SK-N-SH (cell line): ENCODE data around the gene PPP5C. TPM values are rescaled to one million over a fixed set of nuclear protein-coding genes. Genes with fewer than 3 reads are reported as not detected.
A peak's percentile ranks its signal among the peaks of the same experiment; 100 is the strongest.

Experiments used
- CTCF ChIA-PET: fragments of 300-600, 350-600 bp; formaldehyde crosslinking; extraction: SDS; loops from one replicate; lab custom pipeline; 2021; lab: Yijun Ruan, JAX
- POLR2A ChIA-PET: fragments of 350-600 bp; sonication (Branson Sonifier 250); formaldehyde crosslinking; extraction: SDS; loops from one replicate; lab custom pipeline; 2020; ENCODE audit warnings: antibody characterized with exemption, inconsistent platforms; lab: Yijun Ruan, JAX
- DNase-seq: peaks from one replicate; pipeline ENCODE4 v3.0.0; 2012
- H2AFZ ChIP-seq: fragments of 200-600 bp; sonication (generic); 2 replicates; pipeline ENCODE4 v1.8.1; 2016; ENCODE audit warnings: antibody characterized with exemption, mild to moderate bottlenecking, low read depth
- H3F3A ChIP-seq: fragments of 200-600 bp; sonication (generic); replicated peaks from 2 replicates; pipeline ENCODE3; 2016; ENCODE audit warnings: antibody characterized with exemption, mild to moderate bottlenecking; ENCODE audit not compliant: insufficient read depth
- H3K27ac ChIP-seq, 2 experiments: fragments of 200-500 bp in 1 of 2; fragments of 200-600 bp in 1 of 2; sonication (Bioruptor generic) in 1 of 2; sonication (generic), shearing (Covaris generic) in 1 of 2; 2 replicates each; pipeline versions ENCODE4 v1.5.1 to v1.6.1; 2014 to 2016; ENCODE audit warnings: low read depth in 2 of 2, inconsistent platforms in 1 of 2, low read length in 1 of 2, mild to moderate bottlenecking in 1 of 2, mixed read lengths in 1 of 2
- H3K27me3 ChIP-seq: fragments of 200-600 bp; sonication (generic), shearing (Covaris generic); 2 replicates; pipeline ENCODE4 v1.6.1; 2016; ENCODE audit warnings: mixed run types; ENCODE audit not compliant: insufficient read depth
- H3K36me3 ChIP-seq, 2 experiments: fragments of 200-500 bp in 1 of 2; fragments of 200-600 bp in 1 of 2; sonication (Bioruptor generic) in 1 of 2; sonication (generic) in 1 of 2; replicated peaks in 1 of 2; 2 replicates each; pipeline versions ENCODE3 to v1.5.1; 2014 to 2016; ENCODE audit warnings: low read length in 1 of 2, mild to moderate bottlenecking in 1 of 2; ENCODE audit not compliant: insufficient read depth in 2 of 2, control insufficient read depth in 1 of 2
- H3K4me1 ChIP-seq, 2 experiments: fragments of 200-500 bp in 1 of 2; fragments of 200-600 bp in 1 of 2; sonication (Bioruptor generic) in 1 of 2; sonication (generic), shearing (Covaris generic) in 1 of 2; 2 replicates each; pipeline versions ENCODE4 v1.5.1 to v1.6.1; 2014 to 2016; ENCODE audit warnings: low read depth in 1 of 2, low read length in 1 of 2, mixed run types in 1 of 2; ENCODE audit not compliant: insufficient read depth in 2 of 2, control insufficient read depth in 1 of 2
- H3K4me2 ChIP-seq: fragments of 200-600 bp; sonication (generic), shearing (Covaris generic); 2 replicates; pipeline ENCODE4 v1.6.1; 2017; ENCODE audit warnings: mixed run types
- H3K4me3 ChIP-seq, 2 experiments: fragments of 200-500 bp in 1 of 2; fragments of 200-600 bp in 1 of 2; sonication (Bioruptor generic) in 1 of 2; sonication (generic), shearing (Covaris generic) in 1 of 2; 2 replicates each; pipeline versions ENCODE4 v1.5.1 to v1.8.1; 2014 to 2016; ENCODE audit warnings: low read depth in 2 of 2, inconsistent platforms in 1 of 2, low read length in 1 of 2, mild to moderate bottlenecking in 1 of 2, mixed read lengths in 1 of 2, moderate library complexity in 1 of 2
- H3K79me2 ChIP-seq: fragments of 200-600 bp; sonication (generic); 2 replicates; pipeline ENCODE4 v1.8.1; 2017; ENCODE audit warnings: mild to moderate bottlenecking; ENCODE audit not compliant: insufficient read depth
- H3K9ac ChIP-seq: fragments of 200-600 bp; sonication (generic); 2 replicates; pipeline ENCODE4 v1.6.1; 2017; ENCODE audit warnings: mixed run types
- H3K9me2 ChIP-seq: fragments of 200-600 bp; sonication (generic); 2 replicates; pipeline ENCODE4 v1.6.1; 2017; ENCODE audit warnings: mixed run types
- H3K9me3 ChIP-seq: fragments of 200-600 bp; sonication (generic); 2 replicates; pipeline ENCODE4 v1.6.1; 2017; ENCODE audit warnings: mixed run types, mild to moderate bottlenecking, moderate library complexity
- H4K20me1 ChIP-seq: fragments of 200-600 bp; sonication (generic); 2 replicates; pipeline ENCODE4 v1.6.1; 2017; ENCODE audit warnings: mild to moderate bottlenecking, mixed run types; ENCODE audit not compliant: insufficient read depth
- ELF1 ChIP-seq: IDR thresholded peaks from 2 replicates; pipeline ENCODE4 v1.4.0; 2012
- EZH2phosphoT487 ChIP-seq: fragments of 200-600 bp; sonication (generic); IDR thresholded peaks from 2 replicates; pipeline ENCODE4 v1.6.1; 2017; ENCODE audit warnings: low read depth, mixed run types, mild to moderate bottlenecking, antibody characterized with exemption, moderate library complexity, borderline replicate concordance
- FOXM1 ChIP-seq: IDR thresholded peaks from 2 replicates; pipeline ENCODE4 v1.4.0; 2012; ENCODE audit warnings: low read depth, mild to moderate bottlenecking
- IRF3 ChIP-seq: fragments of 150-350 bp; IDR thresholded peaks from 2 replicates; pipeline ENCODE4 v1.6.1; 2016; ENCODE audit warnings: mild to moderate bottlenecking, low read depth, low read length
- MXI1 ChIP-seq: IDR thresholded peaks from 2 replicates; pipeline ENCODE4 v1.6.1; 2012; ENCODE audit warnings: mild to moderate bottlenecking, low read depth, low read length, improper control_type of control experiment
- POLR2AphosphoS5 ChIP-seq: IDR thresholded peaks from 2 replicates; pipeline ENCODE4 v1.6.1; 2012; ENCODE audit warnings: low read depth, low read length
- RAD21 ChIP-seq: IDR thresholded peaks from 2 replicates; pipeline ENCODE4 v1.6.1; 2012; ENCODE audit warnings: mild to moderate bottlenecking, low read length
- RCOR1 ChIP-seq: fragments of 150-350 bp; IDR thresholded peaks from 2 replicates; pipeline ENCODE4 v1.6.1; 2017; ENCODE audit warnings: antibody characterized with exemption, low read length
- SIN3A ChIP-seq: IDR thresholded peaks from 2 replicates; pipeline ENCODE4 v1.6.1; 2012; ENCODE audit warnings: low read depth, mild to moderate bottlenecking, low read length, moderate library complexity, borderline replicate concordance
- SMC3 ChIP-seq: IDR thresholded peaks from 2 replicates; pipeline ENCODE4 v1.6.1; 2012; ENCODE audit warnings: low read depth, low read length, improper control_type of control experiment
- TAF1 ChIP-seq: IDR thresholded peaks from 2 replicates; pipeline ENCODE4 v1.6.1; 2012; ENCODE audit warnings: low read depth, mild to moderate bottlenecking, low read length, moderate library complexity, borderline replicate concordance
- TCF12 ChIP-seq: IDR thresholded peaks from 2 replicates; pipeline ENCODE4 v1.4.0; 2012
- TEAD4 ChIP-seq: IDR thresholded peaks from 2 replicates; pipeline ENCODE4 v1.4.0; 2012; ENCODE audit warnings: mild to moderate bottlenecking, borderline replicate concordance; ENCODE audit not compliant: insufficient read depth
- ZBTB33 ChIP-seq: IDR thresholded peaks from 2 replicates; pipeline ENCODE4 v1.4.0; 2012; ENCODE audit warnings: low read depth, borderline replicate concordance
- WGBS: methylation state at CpG from one replicate; pipeline ENCODE4 v1.1.6; 2017; ENCODE audit warnings: low lambda C conversion rate; 5-methylcytosine and 5-hydroxymethylcytosine counted together
- polyA plus RNA-seq, 3 experiments: library from polyadenylated mRNA; depleted of rRNA; stranded (reverse); fragments of >200 nt; gene quantifications; 2 replicates each; pipeline ENCODE4 v1.2.3, GENCODE V29; 2012
- TF ChIP-seq, protein P1 (sequence below): fragments of 150-350 bp; IDR thresholded peaks from 2 replicates; pipeline ENCODE4 v1.6.1; 2017; ENCODE audit warnings: antibody characterized with exemption, low read length, low read depth, borderline replicate concordance
- TF ChIP-seq, protein P2 (sequence below): IDR thresholded peaks from 2 replicates; pipeline ENCODE4; 2012

PPP5C gene
- polyA plus RNA-seq, 1 of the 3 experiments (the other 2 are of a cell fraction): 162 TPM

GRCh38 chr19:46347985-46348384, 1.1 kb downstream of the PPP5C start:
- Histone ChIP-seq H3K27ac (no peak overlapping the region; a peak in 1 of 4 replicates), H2AFZ (no peak overlapping the region), H3K9ac (peak overlapping the region; percentile 97), H3K79me2 (peaks cover 60% of the 10 kb centered on the region), H3K4me1 (peaks cover 21 to 34% of the 10 kb centered on the region in 2 experiments), H4K20me1 (peaks cover 30% of the 10 kb centered on the region), H3F3A (no peaks in the 10 kb centered on the region), H3K4me2 (peak overlapping the region; percentile 80), H3K9me2 (no peaks in the 10 kb centered on the region), H3K4me3 (peak overlapping the region; percentile 88 to 98), H3K27me3 (no peaks in the 10 kb centered on the region), H3K36me3 (no peaks in the 10 kb centered on the region), H3K9me3 (no peaks in the 10 kb centered on the region)
- WGBS: 73% methylated on average over 5 of the region's 5 CpGs
- POLR2A ChIA-PET: no interaction called here
- TF ChIP-seq RCOR1: no peak
- TF ChIP-seq IRF3: no peak
- CTCF ChIA-PET: interaction anchor here (0.6 to 2.7 kb wide), 11 partner anchors 9 to 275 kb away, joined by 3 to 26 read pairs (median 7); partner anchors contain the start of gene HIF3A
- DNase-seq: no peak

- POLR2A ChIA-PET: interaction anchor here (0.6 kb wide), 1 partner anchor 14 kb away, joined by 4 read pairs; no protein-coding TSS in a partner anchor
- no peak overlapping the region; the same call in 1 of the 2 replicates for H3K4me2 ChIP-seq
- TF ChIP-seq TEAD4 (no peak), ZBTB33 (no peak), EZH2phosphoT487 (no peak), FOXM1 (no peak), MXI1 (no peak), RAD21 (no peak), ELF1 (no peak), SIN3A (no peak), TCF12 (no peak), TAF1 (no peak), POLR2AphosphoS5 (no peak), SMC3 (no peak)
- TF ChIP-seq, protein P1, sequence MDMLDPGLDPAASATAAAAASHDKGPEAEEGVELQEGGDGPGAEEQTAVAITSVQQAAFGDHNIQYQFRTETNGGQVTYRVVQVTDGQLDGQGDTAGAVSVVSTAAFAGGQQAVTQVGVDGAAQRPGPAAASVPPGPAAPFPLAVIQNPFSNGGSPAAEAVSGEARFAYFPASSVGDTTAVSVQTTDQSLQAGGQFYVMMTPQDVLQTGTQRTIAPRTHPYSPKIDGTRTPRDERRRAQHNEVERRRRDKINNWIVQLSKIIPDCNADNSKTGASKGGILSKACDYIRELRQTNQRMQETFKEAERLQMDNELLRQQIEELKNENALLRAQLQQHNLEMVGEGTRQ: no peak
- TF ChIP-seq, protein P2, sequence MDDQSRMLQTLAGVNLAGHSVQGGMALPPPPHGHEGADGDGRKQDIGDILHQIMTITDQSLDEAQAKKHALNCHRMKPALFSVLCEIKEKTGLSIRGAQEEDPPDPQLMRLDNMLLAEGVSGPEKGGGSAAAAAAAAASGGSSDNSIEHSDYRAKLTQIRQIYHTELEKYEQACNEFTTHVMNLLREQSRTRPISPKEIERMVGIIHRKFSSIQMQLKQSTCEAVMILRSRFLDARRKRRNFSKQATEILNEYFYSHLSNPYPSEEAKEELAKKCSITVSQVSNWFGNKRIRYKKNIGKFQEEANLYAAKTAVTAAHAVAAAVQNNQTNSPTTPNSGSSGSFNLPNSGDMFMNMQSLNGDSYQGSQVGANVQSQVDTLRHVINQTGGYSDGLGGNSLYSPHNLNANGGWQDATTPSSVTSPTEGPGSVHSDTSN: no peak
These were observed 2.6 kb downstream of the PPP5C start for GRCh38 chr19:46349311-46349993.

More at GRCh38 chr19:46349311-46349993, 2.6 kb downstream of the PPP5C start:
- H3K9ac ChIP-seq: no peak overlapping the region
- peaks cover 21 to 34% of the 10 kb centered on the region in 2 experiments for H3K4me1 ChIP-seq
- no peaks in the 10 kb centered on the region for H3K27me3 ChIP-seq
- H3K9me3 ChIP-seq: no peaks in the 10 kb centered on the region
- WGBS: 91% methylated on average over 11 of the region's 11 CpGs
- peaks cover 30% of the 10 kb centered on the region for H4K20me1 ChIP-seq
- CTCF ChIA-PET: interaction anchor here (0.9 to 2.7 kb wide), 3 partner anchors 15 to 68 kb away, joined by 3 to 26 read pairs (median 7); no protein-coding TSS in a partner anchor
- H3K4me3 ChIP-seq: no peak overlapping the region
- H2AFZ ChIP-seq: no peak overlapping the region
- no peak overlapping the region; a peak in 1 of 4 replicates for H3K27ac ChIP-seq
- peaks cover 0 to 11% of the 10 kb centered on the region in 2 experiments for H3K36me3 ChIP-seq
- no peaks in the 10 kb centered on the region for H3K9me2 ChIP-seq
- peaks cover 63% of the 10 kb centered on the region for H3K79me2 ChIP-seq
- H3F3A ChIP-seq: no peaks in the 10 kb centered on the region
- DNase-seq: no peak
